Peyer's patch (tissue), 4 donors: ENCODE results near the gene CALHM4.

Experiments used
- POLR2A ChIP-seq, 2 donors: fragments of 450-650 bp; IDR thresholded peaks; one replicate each; pipeline ENCODE4 v1.5.1; 2017; ENCODE audit warnings: antibody characterized with exemption in 2 of 2, mild to moderate bottlenecking in 2 of 2, moderate library complexity in 2 of 2
- TF ChIP-seq, protein P1 (sequence below), 6 experiments: fragments of 450-650 bp in 4 of 6; fragments of 200-600 bp in 2 of 6; sonication (generic) in 1 of 6; IDR thresholded peaks; one replicate each; pipeline ENCODE4 v1.5.1; 2017 to 2019; ENCODE audit warnings: antibody characterized with exemption in 6 of 6, mild to moderate bottlenecking in 3 of 6, moderate library complexity in 1 of 6

DNA sequence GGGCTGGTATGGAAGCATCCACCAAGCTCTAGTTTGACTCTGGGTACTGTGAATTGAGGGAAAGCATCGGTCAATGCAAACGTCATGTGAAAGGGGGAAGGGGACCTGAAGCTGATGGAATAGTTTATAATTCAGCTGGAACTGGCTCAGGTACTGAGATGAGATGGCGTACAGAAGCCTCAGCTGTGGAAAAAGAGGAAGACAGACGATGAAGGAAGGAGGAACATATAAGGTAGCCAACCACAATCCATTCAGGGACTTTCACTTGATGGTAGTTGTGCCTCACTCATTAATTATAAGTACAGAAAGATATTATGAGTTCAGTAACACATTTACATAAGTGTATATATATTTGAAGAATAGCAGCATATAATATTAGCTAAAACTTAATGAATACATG, 39.4 kb upstream of the CALHM4 start:
- TF ChIP-seq, protein P1, sequence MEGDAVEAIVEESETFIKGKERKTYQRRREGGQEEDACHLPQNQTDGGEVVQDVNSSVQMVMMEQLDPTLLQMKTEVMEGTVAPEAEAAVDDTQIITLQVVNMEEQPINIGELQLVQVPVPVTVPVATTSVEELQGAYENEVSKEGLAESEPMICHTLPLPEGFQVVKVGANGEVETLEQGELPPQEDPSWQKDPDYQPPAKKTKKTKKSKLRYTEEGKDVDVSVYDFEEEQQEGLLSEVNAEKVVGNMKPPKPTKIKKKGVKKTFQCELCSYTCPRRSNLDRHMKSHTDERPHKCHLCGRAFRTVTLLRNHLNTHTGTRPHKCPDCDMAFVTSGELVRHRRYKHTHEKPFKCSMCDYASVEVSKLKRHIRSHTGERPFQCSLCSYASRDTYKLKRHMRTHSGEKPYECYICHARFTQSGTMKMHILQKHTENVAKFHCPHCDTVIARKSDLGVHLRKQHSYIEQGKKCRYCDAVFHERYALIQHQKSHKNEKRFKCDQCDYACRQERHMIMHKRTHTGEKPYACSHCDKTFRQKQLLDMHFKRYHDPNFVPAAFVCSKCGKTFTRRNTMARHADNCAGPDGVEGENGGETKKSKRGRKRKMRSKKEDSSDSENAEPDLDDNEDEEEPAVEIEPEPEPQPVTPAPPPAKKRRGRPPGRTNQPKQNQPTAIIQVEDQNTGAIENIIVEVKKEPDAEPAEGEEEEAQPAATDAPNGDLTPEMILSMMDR (IDR thresholded peaks at IDR 0.05) = no peak
- TF ChIP-seq POLR2A (IDR thresholded peaks at IDR 0.05) = no peak
